ENCODE data around the gene FBXW9. TPM values are rescaled to one million over a fixed set of nuclear protein-coding genes. Genes with fewer than 3 reads are reported as not detected.

Gene FBXW9
- total and polyA plus RNA-seq, 2 of the 13 experiments (the other 11 are each of a cell fraction or from before 2014, with no cell fraction given), result 5.7 to 6.1 TPM

DNA sequence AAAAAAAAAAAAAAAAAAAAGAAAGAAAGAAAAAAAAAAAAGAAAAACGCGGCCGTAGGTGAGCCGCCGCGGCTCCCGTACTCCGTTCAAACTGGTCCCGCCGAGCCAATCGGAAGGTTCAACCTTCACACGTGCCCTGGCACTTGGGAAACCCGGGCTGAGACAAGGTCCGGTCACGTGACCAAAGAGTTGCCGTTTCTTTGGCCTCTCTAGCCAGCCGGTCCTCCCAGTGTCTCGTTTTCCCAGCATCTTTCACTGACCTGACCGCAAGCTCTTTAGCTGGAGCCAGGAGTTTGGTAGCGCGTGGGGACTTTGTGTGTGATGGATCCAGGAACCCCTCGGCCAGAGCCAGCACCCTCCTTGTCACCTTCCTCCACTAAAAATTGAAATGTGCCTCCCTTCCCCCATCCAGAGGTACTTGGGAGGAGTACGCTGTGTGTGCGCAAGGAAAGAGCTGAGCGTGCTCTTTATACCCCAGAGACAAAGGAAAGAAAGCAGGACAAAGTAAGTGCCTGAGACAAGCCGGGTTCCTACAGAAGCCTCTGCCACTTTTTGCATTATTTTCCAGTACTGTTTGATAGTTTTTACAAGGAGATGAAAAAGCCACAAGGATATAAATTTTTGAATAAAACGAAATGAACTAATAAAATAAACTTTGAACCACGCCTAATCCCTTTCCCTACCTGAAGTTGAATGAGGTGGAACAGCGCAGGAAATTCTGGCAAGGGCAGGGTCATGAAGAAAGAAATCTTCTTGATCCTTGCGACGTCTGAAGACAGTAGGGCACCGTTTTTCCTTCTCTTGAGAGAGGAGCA, 26.3 kb upstream of the FBXW9 start (continued):
- TF ChIP-seq IKZF5 (CRISPR knock-in tag; IDR thresholded peaks at IDR 0.05) (no peak), ZNF567 (CRISPR knock-in tag; IDR thresholded peaks at IDR 0.05; ENCODE audit: borderline replicate concordance) (no peak), HMGXB3 (CRISPR knock-in tag; IDR thresholded peaks at IDR 0.05; ENCODE audit: borderline replicate concordance) (peak; percentile 99), BATF2 (CRISPR knock-in tag; IDR thresholded peaks at IDR 0.05) (no peak), PHF20 (CRISPR knock-in tag; IDR thresholded peaks at IDR 0.05) (peak; percentile 85), NFIC (IDR thresholded peaks at IDR 0.05; ENCODE audit: low read length) (peak; percentile 37; the same call in 1 of the 2 replicates), NR2C2 (CRISPR knock-in tag; IDR thresholded peaks at IDR 0.05; ENCODE audit: borderline replicate concordance) (peak; percentile 82), ZNF275 (CRISPR knock-in tag; IDR thresholded peaks at IDR 0.05; ENCODE audit: borderline replicate concordance) (0 out of 2 replicates have a peak, but pooled peaks have one; percentile 18), REL (CRISPR knock-in tag; conservative IDR thresholded peaks at IDR 0.05) (no peak), NFIB (CRISPR knock-in tag; IDR thresholded peaks at IDR 0.05; ENCODE audit: borderline replicate concordance) (no peak), PREB (CRISPR knock-in tag; IDR thresholded peaks at IDR 0.05) (no peak)
- TF ChIP-seq, protein P1, sequence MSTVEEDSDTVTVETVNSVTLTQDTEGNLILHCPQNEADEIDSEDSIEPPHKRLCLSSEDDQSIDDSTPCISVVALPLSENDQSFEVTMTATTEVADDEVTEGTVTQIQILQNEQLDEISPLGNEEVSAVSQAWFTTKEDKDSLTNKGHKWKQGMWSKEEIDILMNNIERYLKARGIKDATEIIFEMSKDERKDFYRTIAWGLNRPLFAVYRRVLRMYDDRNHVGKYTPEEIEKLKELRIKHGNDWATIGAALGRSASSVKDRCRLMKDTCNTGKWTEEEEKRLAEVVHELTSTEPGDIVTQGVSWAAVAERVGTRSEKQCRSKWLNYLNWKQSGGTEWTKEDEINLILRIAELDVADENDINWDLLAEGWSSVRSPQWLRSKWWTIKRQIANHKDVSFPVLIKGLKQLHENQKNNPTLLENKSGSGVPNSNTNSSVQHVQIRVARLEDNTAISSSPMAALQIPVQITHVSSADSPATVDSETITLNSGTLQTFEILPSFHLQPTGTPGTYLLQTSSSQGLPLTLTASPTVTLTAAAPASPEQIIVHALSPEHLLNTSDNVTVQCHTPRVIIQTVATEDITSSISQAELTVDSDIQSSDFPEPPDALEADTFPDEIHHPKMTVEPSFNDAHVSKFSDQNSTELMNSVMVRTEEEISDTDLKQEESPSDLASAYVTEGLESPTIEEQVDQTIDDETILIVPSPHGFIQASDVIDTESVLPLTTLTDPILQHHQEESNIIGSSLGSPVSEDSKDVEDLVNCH (CRISPR knock-in tag; IDR thresholded peaks at IDR 0.05), result no peak
- TF ChIP-seq, protein P2, sequence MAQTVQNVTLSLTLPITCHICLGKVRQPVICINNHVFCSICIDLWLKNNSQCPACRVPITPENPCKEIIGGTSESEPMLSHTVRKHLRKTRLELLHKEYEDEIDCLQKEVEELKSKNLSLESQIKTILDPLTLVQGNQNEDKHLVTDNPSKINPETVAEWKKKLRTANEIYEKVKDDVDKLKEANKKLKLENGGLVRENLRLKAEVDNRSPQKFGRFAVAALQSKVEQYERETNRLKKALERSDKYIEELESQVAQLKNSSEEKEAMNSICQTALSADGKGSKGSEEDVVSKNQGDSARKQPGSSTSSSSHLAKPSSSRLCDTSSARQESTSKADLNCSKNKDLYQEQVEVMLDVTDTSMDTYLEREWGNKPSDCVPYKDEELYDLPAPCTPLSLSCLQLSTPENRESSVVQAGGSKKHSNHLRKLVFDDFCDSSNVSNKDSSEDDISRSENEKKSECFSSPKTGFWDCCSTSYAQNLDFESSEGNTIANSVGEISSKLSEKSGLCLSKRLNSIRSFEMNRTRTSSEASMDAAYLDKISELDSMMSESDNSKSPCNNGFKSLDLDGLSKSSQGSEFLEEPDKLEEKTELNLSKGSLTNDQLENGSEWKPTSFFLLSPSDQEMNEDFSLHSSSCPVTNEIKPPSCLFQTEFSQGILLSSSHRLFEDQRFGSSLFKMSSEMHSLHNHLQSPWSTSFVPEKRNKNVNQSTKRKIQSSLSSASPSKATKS (CRISPR knock-in tag; IDR thresholded peaks at IDR 0.05), result no peak
